ENCODE results near the gene SLIT3.

DNA sequence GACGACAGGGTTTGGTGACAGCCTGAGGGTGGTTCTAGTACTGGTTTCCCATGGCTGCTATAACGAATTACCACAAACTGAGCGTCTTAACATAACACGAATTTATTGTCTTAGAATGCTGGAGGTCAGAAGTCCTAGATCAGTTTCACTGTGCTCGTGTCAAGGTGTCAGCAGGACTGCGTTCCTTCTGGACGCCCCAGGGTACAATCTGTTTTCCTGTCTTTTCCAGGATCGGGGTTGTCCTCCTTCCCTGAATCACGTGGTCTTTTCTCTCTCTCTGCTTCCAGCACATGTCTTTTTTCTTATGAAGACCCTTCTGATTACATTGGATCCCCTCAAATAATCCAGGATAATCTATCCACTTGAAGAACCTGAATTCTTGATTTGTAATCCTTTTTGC, 430.0 kb downstream of the SLIT3 start:
- TF ChIP-seq ZNF23 (CRISPR knock-in tag; IDR thresholded peaks at IDR 0.05) (no peak), EGR1 (conservative IDR thresholded peaks at IDR 0.05) (no peak), HCFC1 (IDR thresholded peaks at IDR 0.05; ENCODE audit: low read depth, low read length) (no peak), ZNF354B (CRISPR knock-in tag; IDR thresholded peaks at IDR 0.05) (no peak), SRSF1 (IDR thresholded peaks at IDR 0.05; ENCODE audit: low read depth, low read length) (no peak), POLR2AphosphoS5 (IDR thresholded peaks at IDR 0.05; ENCODE audit: control insufficient read depth, insufficient read depth, low read depth, low read length) (no peak)
- TF ChIP-seq, protein P1, sequence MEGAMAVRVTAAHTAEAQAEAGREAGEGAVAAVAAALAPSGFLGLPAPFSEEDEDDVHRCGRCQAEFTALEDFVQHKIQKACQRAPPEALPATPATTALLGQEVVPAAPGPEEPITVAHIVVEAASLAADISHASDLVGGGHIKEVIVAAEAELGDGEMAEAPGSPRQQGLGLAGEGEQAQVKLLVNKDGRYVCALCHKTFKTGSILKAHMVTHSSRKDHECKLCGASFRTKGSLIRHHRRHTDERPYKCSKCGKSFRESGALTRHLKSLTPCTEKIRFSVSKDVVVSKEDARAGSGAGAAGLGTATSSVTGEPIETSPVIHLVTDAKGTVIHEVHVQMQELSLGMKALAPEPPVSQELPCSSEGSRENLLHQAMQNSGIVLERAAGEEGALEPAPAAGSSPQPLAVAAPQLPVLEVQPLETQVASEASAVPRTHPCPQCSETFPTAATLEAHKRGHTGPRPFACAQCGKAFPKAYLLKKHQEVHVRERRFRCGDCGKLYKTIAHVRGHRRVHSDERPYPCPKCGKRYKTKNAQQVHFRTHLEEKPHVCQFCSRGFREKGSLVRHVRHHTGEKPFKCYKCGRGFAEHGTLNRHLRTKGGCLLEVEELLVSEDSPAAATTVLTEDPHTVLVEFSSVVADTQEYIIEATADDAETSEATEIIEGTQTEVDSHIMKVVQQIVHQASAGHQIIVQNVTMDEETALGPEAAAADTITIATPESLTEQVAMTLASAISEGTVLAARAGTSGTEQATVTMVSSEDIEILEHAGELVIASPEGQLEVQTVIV (CRISPR knock-in tag; IDR thresholded peaks at IDR 0.05; ENCODE audit: borderline replicate concordance), result no peak
- TF ChIP-seq, protein P2, sequence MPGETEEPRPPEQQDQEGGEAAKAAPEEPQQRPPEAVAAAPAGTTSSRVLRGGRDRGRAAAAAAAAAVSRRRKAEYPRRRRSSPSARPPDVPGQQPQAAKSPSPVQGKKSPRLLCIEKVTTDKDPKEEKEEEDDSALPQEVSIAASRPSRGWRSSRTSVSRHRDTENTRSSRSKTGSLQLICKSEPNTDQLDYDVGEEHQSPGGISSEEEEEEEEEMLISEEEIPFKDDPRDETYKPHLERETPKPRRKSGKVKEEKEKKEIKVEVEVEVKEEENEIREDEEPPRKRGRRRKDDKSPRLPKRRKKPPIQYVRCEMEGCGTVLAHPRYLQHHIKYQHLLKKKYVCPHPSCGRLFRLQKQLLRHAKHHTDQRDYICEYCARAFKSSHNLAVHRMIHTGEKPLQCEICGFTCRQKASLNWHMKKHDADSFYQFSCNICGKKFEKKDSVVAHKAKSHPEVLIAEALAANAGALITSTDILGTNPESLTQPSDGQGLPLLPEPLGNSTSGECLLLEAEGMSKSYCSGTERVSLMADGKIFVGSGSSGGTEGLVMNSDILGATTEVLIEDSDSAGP (CRISPR knock-in tag; IDR thresholded peaks at IDR 0.05), result no peak
- TF ChIP-seq, protein P3, sequence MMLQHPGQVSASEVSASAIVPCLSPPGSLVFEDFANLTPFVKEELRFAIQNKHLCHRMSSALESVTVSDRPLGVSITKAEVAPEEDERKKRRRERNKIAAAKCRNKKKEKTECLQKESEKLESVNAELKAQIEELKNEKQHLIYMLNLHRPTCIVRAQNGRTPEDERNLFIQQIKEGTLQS (IDR thresholded peaks at IDR 0.05), result no peak
- TF ChIP-seq, protein P3 (CRISPR knock-in tag; conservative IDR thresholded peaks at IDR 0.05), result no peak
- TF ChIP-seq, protein P4, sequence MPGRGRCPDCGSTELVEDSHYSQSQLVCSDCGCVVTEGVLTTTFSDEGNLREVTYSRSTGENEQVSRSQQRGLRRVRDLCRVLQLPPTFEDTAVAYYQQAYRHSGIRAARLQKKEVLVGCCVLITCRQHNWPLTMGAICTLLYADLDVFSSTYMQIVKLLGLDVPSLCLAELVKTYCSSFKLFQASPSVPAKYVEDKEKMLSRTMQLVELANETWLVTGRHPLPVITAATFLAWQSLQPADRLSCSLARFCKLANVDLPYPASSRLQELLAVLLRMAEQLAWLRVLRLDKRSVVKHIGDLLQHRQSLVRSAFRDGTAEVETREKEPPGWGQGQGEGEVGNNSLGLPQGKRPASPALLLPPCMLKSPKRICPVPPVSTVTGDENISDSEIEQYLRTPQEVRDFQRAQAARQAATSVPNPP (IDR thresholded peaks at IDR 0.05; ENCODE audit: borderline replicate concordance, insufficient read depth, insufficient read length), result no peak
